NCI-H69 (cell line): Measurements from ENCODE around the gene SPACA4.
A peak's percentile ranks its signal among the peaks of the same experiment; 100 is the strongest.

Source experiments
- DNase-seq: peaks from one replicate; lab custom pipeline; 2025; lab: John Stamatoyannopoulos, UW

The SPACA4 gene

DNA sequence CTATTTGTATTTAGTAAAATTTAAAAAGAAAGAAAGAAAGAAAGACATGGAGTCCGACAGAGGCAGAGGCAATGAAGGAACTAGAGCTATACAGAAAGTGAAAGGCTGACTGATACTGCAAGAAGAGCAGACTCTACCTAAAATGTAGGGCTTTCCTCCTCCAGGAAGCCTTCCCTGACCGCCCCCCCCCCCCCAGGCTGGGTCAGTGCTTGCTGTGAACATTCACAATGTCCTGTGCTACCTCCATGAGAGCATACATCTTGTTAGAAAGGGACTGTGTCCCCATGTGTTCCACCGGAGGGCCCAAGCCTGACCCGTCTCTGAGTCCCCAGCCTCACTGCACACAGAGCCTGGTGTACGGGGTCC is 45.1 kb downstream of the SPACA4 start:
- no peak for DNase-seq

DNA sequence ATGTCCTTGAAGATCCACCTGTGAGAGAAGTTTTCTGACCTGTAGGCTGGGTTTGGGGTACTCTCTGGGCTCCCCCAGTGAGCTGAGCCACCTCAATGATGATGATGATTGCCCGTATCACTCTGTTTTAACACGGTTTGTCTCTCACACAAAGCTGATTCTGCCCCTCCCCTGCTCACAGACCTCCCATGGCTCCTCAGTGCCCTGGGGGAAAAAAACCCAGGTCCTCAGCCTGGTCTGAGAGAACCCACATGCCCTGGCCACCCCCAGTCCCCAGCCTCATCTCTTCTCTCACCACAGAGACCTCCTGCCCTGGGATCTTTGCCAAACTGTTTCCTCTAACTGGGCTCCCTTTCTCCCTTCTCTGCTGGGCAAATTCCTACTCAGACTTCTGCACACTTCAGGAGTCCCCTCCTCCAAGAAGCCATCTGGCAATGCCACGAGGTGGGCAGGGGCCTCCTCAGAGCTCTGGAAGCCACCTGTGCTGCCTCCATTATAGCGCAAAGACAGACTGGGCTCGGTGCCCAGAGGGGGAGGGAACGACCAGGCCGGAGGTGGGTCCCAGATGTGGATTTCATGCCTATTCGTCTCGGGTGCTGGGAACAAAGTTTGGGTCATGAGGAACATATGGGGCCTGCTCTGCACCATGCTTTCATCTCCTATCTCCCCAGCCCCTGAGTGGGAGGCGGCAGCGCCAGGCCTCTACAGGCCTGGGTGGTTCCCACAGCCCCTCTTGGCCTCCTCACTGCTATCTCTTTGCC is 47.9 kb downstream of the SPACA4 start:
- peak; percentile 97 for DNase-seq

DNA sequence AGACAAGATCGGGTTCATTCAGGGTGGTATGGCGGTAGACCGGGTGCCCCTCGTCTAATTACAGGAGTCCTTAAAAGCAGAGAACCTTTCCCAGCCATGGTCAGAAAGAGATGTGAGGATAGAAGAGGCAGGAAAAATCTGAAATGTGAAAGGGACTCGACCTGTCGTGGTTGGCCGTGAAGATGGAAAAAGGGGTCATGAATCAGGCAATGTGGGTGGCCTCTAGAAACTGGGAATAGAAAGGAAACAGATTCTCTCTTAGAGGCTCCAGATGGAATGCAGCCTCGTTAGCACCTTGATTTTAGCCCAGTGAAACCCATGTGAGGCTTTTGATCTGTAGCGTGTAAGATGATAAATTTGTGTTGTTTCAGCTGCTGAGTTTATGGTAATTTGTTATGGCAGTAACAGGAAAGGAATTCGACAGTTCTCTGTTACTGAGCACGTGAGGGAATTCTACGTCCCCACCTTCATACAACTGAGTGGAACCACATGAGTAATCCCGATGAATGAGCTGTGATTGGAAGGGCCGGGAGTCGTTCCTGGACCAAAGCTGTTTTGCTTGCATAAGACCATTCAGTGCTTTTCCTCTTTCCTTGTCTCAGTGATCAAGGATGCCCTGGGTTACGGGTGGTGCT is 50.4 kb downstream of the SPACA4 start:
- no peak for DNase-seq
